Memory B cell (primary cell): Measurements from ENCODE around the gene CCDC86.

ENCODE experiments used
- ATAC-seq: fragments of 150-1000 bp; cut with Tn5 transposase; 2 replicates; pipeline ENCODE4 v1.10.0; 2021; ENCODE audit warnings: low read depth, mild to moderate bottlenecking, moderate library complexity
- DNase-seq, 2 donors: peaks; one replicate each; pipeline ENCODE4 v3.0.0; 2022; ENCODE audit warnings: low spot score in 2 of 2
- H3K27ac Mint-ChIP-seq: one replicate; pipeline ENCODE4 v1.8.0; 2022; ENCODE audit warnings: mild to moderate bottlenecking, moderate library complexity, mixed read lengths
- H3K27me3 Mint-ChIP-seq: one replicate; pipeline ENCODE4 v1.8.0; 2022; ENCODE audit warnings: mixed read lengths
- H3K36me3 Mint-ChIP-seq: one replicate; pipeline ENCODE4 v1.8.0; 2022; ENCODE audit warnings: mild to moderate bottlenecking, mixed read lengths
- H3K4me1 Mint-ChIP-seq: one replicate; pipeline ENCODE4 v1.8.0; 2022; ENCODE audit warnings: mixed read lengths
- H3K4me3 Mint-ChIP-seq: one replicate; pipeline ENCODE4 v1.8.0; 2022; ENCODE audit warnings: mild to moderate bottlenecking, moderate library complexity, mixed read lengths
- H3K9me3 Mint-ChIP-seq: one replicate; pipeline ENCODE4 v1.8.0; 2022; ENCODE audit warnings: mixed read lengths

CCDC86 gene

GRCh38 chr11:60841797-60842667, at the start of gene CCDC86:
Gene CCDC86, plus strand, starts transcription at chr11:60842113. Its CDS starts 12 bp downstream, at chr11:60842125.
- peak; percentile 97 for ATAC-seq
- H3K27ac Mint-ChIP-seq = peak within 1 kb of the TSS; percentile 87
- H3K4me1 Mint-ChIP-seq = peaks cover 39% of the 10 kb centered on the region
- H3K36me3 Mint-ChIP-seq = peaks cover 7% of the 10 kb centered on the region
- no peaks in the 10 kb centered on the region for H3K27me3 Mint-ChIP-seq
- peak within 1 kb of the TSS; percentile 93 for H3K4me3 Mint-ChIP-seq
- no peaks in the 10 kb centered on the region for H3K9me3 Mint-ChIP-seq
- peak; percentile 99 to 100 for DNase-seq

GRCh38 chr11:60792521-60792920, 49.4 kb upstream of the CCDC86 start:
- Mint-ChIP-seq H3K4me3 (no peak overlapping the region), H3K27ac (no peak overlapping the region), H3K9me3 (no peaks in the 10 kb centered on the region), H3K36me3 (no peaks in the 10 kb centered on the region), H3K27me3 (peaks cover 6% of the 10 kb centered on the region), H3K4me1 (no peaks in the 10 kb centered on the region)
- DNase-seq (no peak), ATAC-seq (no peak)

- Mint-ChIP-seq H3K27me3 (peaks cover 10% of the 10 kb centered on the region), H3K36me3 (no peaks in the 10 kb centered on the region), H3K4me3 (no peak overlapping the region), H3K4me1 (no peaks in the 10 kb centered on the region), H3K9me3 (no peaks in the 10 kb centered on the region), H3K27ac (no peak overlapping the region)
- no peak for ATAC-seq
- DNase-seq = no peak
These were observed 46.6 kb upstream of the CCDC86 start for GRCh38 chr11:60795291-60795690.

GRCh38 chr11:60797846-60798630, 43.9 kb upstream of the CCDC86 start:
- Mint-ChIP-seq H3K9me3 (no peaks in the 10 kb centered on the region), H3K36me3 (no peaks in the 10 kb centered on the region), H3K27me3 (peaks cover 14% of the 10 kb centered on the region), H3K27ac (no peak overlapping the region), H3K4me3 (no peak overlapping the region), H3K4me1 (no peaks in the 10 kb centered on the region)
- DNase-seq (no peak), ATAC-seq (no peak)

GRCh38 chr11:60798631-60799030, 43.3 kb upstream of the CCDC86 start:
- no peaks in the 10 kb centered on the region for H3K36me3 Mint-ChIP-seq
- peaks cover 14% of the 10 kb centered on the region for H3K27me3 Mint-ChIP-seq

GRCh38 chr11:60801194-60801593, 40.7 kb upstream of the CCDC86 start:
- no peak overlapping the region for H3K27ac Mint-ChIP-seq
- no peaks in the 10 kb centered on the region for H3K9me3 Mint-ChIP-seq
- peaks cover 19% of the 10 kb centered on the region for H3K27me3 Mint-ChIP-seq
- ATAC-seq (no peak), DNase-seq (no peak)
- H3K36me3 Mint-ChIP-seq = no peaks in the 10 kb centered on the region
- H3K4me1 Mint-ChIP-seq = no peaks in the 10 kb centered on the region
- H3K4me3 Mint-ChIP-seq = no peak overlapping the region

More at GRCh38 chr11:60798631-60799030, 43.3 kb upstream of the CCDC86 start:
- Mint-ChIP-seq H3K4me1 (no peaks in the 10 kb centered on the region), H3K4me3 (no peak overlapping the region), H3K9me3 (no peaks in the 10 kb centered on the region), H3K27ac (no peak overlapping the region)
- ATAC-seq = no peak
- DNase-seq = no peak

- DNase-seq (no peak), ATAC-seq (no peak)
- no peak overlapping the region for H3K27ac Mint-ChIP-seq
- H3K36me3 Mint-ChIP-seq = no peaks in the 10 kb centered on the region
- no peak overlapping the region for H3K4me3 Mint-ChIP-seq
- H3K27me3 Mint-ChIP-seq = peaks cover 20% of the 10 kb centered on the region
- no peaks in the 10 kb centered on the region for H3K4me1 Mint-ChIP-seq
- H3K9me3 Mint-ChIP-seq = no peaks in the 10 kb centered on the region
These were observed 38.5 kb upstream of the CCDC86 start for GRCh38 chr11:60803273-60803936.

- no peak for ATAC-seq
- Mint-ChIP-seq H3K27me3 (peaks cover 25% of the 10 kb centered on the region), H3K4me1 (peaks cover 3% of the 10 kb centered on the region), H3K36me3 (no peaks in the 10 kb centered on the region), H3K4me3 (no peak overlapping the region), H3K9me3 (peaks cover 9% of the 10 kb centered on the region), H3K27ac (no peak overlapping the region)
- no peak for DNase-seq
These were observed 32.7 kb upstream of the CCDC86 start for GRCh38 chr11:60809249-60809648.

- DNase-seq (no peak), ATAC-seq (no peak)
- H3K27me3 Mint-ChIP-seq = peaks cover 25% of the 10 kb centered on the region
- H3K27ac Mint-ChIP-seq = no peak overlapping the region
- peaks cover 9% of the 10 kb centered on the region for H3K9me3 Mint-ChIP-seq
- H3K36me3 Mint-ChIP-seq = no peaks in the 10 kb centered on the region
- no peak overlapping the region for H3K4me3 Mint-ChIP-seq
- peaks cover 3% of the 10 kb centered on the region for H3K4me1 Mint-ChIP-seq
These were observed 32.2 kb upstream of the CCDC86 start for GRCh38 chr11:60809691-60810090.

GRCh38 chr11:60810151-60810550, 31.8 kb upstream of the CCDC86 start:
- Mint-ChIP-seq H3K36me3 (no peaks in the 10 kb centered on the region), H3K27me3 (peaks cover 25% of the 10 kb centered on the region), H3K4me3 (no peak overlapping the region), H3K4me1 (peaks cover 3% of the 10 kb centered on the region), H3K9me3 (peaks cover 9% of the 10 kb centered on the region), H3K27ac (no peak overlapping the region)
- ATAC-seq (no peak), DNase-seq (no peak)

GRCh38 chr11:60810569-60810968, 31.3 kb upstream of the CCDC86 start:
- DNase-seq (no peak), ATAC-seq (no peak)
- Mint-ChIP-seq H3K27me3 (peaks cover 24% of the 10 kb centered on the region), H3K4me1 (peaks cover 3% of the 10 kb centered on the region), H3K9me3 (peaks cover 9% of the 10 kb centered on the region), H3K36me3 (no peaks in the 10 kb centered on the region), H3K4me3 (no peak overlapping the region), H3K27ac (no peak overlapping the region)

- Mint-ChIP-seq H3K9me3 (peaks cover 11% of the 10 kb centered on the region), H3K36me3 (no peaks in the 10 kb centered on the region), H3K4me1 (peaks cover 3% of the 10 kb centered on the region), H3K27me3 (peaks cover 18% of the 10 kb centered on the region), H3K27ac (no peak overlapping the region), H3K4me3 (no peak overlapping the region)
- ATAC-seq (no peak), DNase-seq (no peak)
These were observed 28.6 kb upstream of the CCDC86 start for GRCh38 chr11:60813324-60813723.

GRCh38 chr11:60814112-60814511, 27.8 kb upstream of the CCDC86 start:
- DNase-seq (no peak), ATAC-seq (no peak)
- Mint-ChIP-seq H3K9me3 (peaks cover 11% of the 10 kb centered on the region), H3K27me3 (peaks cover 19% of the 10 kb centered on the region), H3K27ac (no peak overlapping the region), H3K36me3 (no peaks in the 10 kb centered on the region), H3K4me3 (no peak overlapping the region), H3K4me1 (peaks cover 3% of the 10 kb centered on the region)

- H3K4me1 Mint-ChIP-seq = peaks cover 3% of the 10 kb centered on the region
- peaks cover 8% of the 10 kb centered on the region for H3K27me3 Mint-ChIP-seq
- DNase-seq (no peak), ATAC-seq (no peak)
- no peak overlapping the region for H3K27ac Mint-ChIP-seq
- H3K9me3 Mint-ChIP-seq = peaks cover 11% of the 10 kb centered on the region
- H3K36me3 Mint-ChIP-seq = no peaks in the 10 kb centered on the region
- no peak overlapping the region for H3K4me3 Mint-ChIP-seq
These were observed 25.2 kb upstream of the CCDC86 start for GRCh38 chr11:60816590-60817157.
